ENCODE results near the gene CDH3.
A peak's percentile ranks its signal among the peaks of the same experiment; 100 is the strongest.

The CDH3 gene

GRCh38 chr16:68737730-68738629 is 92.9 kb downstream of the CDH3 start:
- peak; percentile 86 for DNase-seq (ENCODE audit: low spot score)

DNA sequence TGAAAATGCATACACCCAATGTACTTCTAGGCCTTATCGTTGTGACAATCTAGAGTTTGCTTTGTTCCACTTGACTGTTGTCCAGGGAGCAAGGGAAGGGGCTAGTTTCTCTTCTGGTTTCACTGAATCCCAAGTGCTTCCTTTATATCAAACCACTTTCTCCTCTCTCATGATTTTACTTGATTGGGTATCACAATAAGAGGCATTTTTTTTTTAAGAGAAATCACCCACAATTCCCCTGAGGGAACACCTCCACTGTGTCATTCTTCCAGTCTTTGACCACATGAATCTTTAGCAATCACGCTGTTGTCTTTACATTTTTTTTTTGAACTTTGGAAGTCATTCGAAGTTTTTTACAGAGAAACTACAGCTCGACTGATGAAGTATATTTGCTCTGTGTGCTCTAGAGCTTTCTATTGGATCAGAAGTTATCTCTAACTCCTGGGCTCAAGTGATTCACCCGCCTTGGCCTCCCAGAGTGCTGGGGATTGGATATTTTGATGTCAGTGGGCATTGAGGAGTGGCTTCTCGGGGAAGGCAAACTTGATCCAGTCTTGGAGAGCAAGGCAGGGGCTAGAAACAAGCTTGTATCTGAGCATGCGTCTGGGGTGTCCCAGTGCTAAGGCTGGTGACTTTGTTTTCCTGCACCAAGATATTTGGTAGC is 95.0 kb downstream of the CDH3 start:
- DNase-seq (ENCODE audit: low spot score): peak; percentile 52

GRCh38 chr16:68740628-68741346 is 95.7 kb downstream of the CDH3 start:
- DNase-seq (ENCODE audit: low spot score): no peak

DNA sequence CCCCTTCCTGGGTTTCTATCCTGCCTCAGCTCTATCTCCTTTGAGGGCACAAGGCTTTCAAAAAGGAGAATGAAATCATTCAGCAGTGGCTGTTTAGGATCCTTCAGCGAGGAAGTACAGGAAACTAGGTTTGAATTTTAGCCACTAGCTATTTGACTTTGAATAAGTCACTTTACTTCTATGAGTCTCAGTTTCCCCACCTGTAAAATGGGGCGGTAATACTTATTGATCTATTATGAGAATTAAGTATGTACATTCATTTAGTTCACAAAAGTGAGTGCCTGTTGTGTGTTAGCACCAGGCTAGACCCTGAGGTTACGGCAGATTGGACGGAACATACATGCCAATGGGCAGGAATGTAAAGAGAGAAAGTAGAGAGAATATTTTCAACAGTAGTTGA is 98.6 kb downstream of the CDH3 start:
- no peak for DNase-seq (ENCODE audit: low spot score)

GRCh38 chr16:68744744-68745280 is 99.7 kb downstream of the CDH3 start:
- no peak for DNase-seq (ENCODE audit: low spot score)

DNA sequence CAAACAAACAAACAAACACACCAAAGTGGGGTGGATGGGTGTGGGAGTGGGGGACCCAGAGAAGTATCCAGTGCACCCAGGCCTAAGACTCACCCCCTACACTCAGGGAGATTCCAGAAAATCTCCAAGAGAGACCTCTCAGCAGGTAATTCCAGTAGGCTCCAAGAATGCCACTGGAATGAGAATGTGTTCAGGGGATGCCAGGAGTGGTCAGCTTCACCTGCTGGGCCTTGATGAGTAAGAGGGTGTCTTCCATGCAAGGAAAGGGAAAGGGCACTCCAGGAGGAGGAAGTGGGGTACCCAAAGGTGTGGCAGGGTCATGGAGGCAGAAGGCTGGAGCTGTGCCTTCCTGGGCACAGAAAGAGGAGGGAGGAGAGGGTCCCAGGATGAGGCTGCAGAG is 101.8 kb downstream of the CDH3 start:
- no peak for DNase-seq (ENCODE audit: low spot score)

- DNase-seq (ENCODE audit: low spot score): peak; percentile 61
Measured at GRCh38 chr16:68749432-68749831, 104.3 kb downstream of the CDH3 start.
